Nephron progenitor cell (in vitro differentiated cells): ENCODE data around the gene KCNJ14.
A peak's percentile ranks its signal among the peaks of the same experiment; 100 is the strongest.

Experiments used
- DNase-seq: peaks from one replicate; pipeline ENCODE4 v3.0.0; 2021
- H3K27ac Mint-ChIP-seq: 2 replicates; pipeline ENCODE4 v1.8.0; 2021; ENCODE audit warnings: mild to moderate bottlenecking, moderate library complexity, mixed read lengths
- H3K27me3 Mint-ChIP-seq: 2 replicates; pipeline ENCODE4 v1.8.0; 2021; ENCODE audit warnings: mild to moderate bottlenecking, low read depth, mixed read lengths; ENCODE audit not compliant: poor library complexity
- H3K36me3 Mint-ChIP-seq: 2 replicates; pipeline ENCODE4 v1.8.0; 2021; ENCODE audit warnings: low read depth, mixed read lengths
- H3K4me1 Mint-ChIP-seq: 2 replicates; pipeline ENCODE4 v1.8.0; 2021; ENCODE audit warnings: mixed read lengths
- H3K4me3 Mint-ChIP-seq: 2 replicates; pipeline ENCODE4 v1.8.0; 2021; ENCODE audit warnings: mild to moderate bottlenecking, moderate library complexity, mixed read lengths
- H3K9me3 Mint-ChIP-seq: 2 replicates; pipeline ENCODE4 v1.8.0; 2021; ENCODE audit warnings: mild to moderate bottlenecking, moderate library complexity, mixed read lengths
- CTCF ChIP-seq: fragments of 200-600 bp; sonication (generic); IDR thresholded peaks from 2 replicates; pipeline ENCODE4 v1.5.0; 2021; ENCODE audit warnings: antibody characterized with exemption

The KCNJ14 gene

GRCh38 chr19:48477698-48478338 is 22.4 kb downstream of the KCNJ14 start:
- H3K27ac Mint-ChIP-seq, result peak overlapping the region; percentile 29
- no peaks in the 10 kb centered on the region for H3K9me3 Mint-ChIP-seq
- peaks cover 6% of the 10 kb centered on the region for H3K27me3 Mint-ChIP-seq

GRCh38 chr19:48478339-48479256 is 23.2 kb downstream of the KCNJ14 start:
- peak overlapping the region; percentile 97 for H3K27ac Mint-ChIP-seq
- no peak for TF ChIP-seq CTCF
- DNase-seq, result no peak
- peaks cover 55% of the 10 kb centered on the region for H3K36me3 Mint-ChIP-seq
- H3K4me1 Mint-ChIP-seq, result peaks cover 47% of the 10 kb centered on the region
- no peak overlapping the region for H3K4me3 Mint-ChIP-seq
- peaks cover 6% of the 10 kb centered on the region for H3K27me3 Mint-ChIP-seq
- H3K9me3 Mint-ChIP-seq, result no peaks in the 10 kb centered on the region

More at GRCh38 chr19:48477698-48478338, 22.4 kb downstream of the KCNJ14 start:
- H3K36me3 Mint-ChIP-seq, result peaks cover 61% of the 10 kb centered on the region
- no peak for DNase-seq
- H3K4me3 Mint-ChIP-seq, result no peak overlapping the region
- no peak for TF ChIP-seq CTCF
- H3K4me1 Mint-ChIP-seq, result peaks cover 46% of the 10 kb centered on the region

- Mint-ChIP-seq H3K9me3 (no peaks in the 10 kb centered on the region), H3K27ac (peak overlapping the region; percentile 97), H3K27me3 (peaks cover 9% of the 10 kb centered on the region), H3K36me3 (peaks cover 56% of the 10 kb centered on the region), H3K4me1 (peaks cover 53% of the 10 kb centered on the region), H3K4me3 (no peak overlapping the region)
- no peak for TF ChIP-seq CTCF
- DNase-seq, result no peak
Observed at GRCh38 chr19:48479686-48480085, 24.3 kb downstream of the KCNJ14 start.

GRCh38 chr19:48480183-48480557 is 24.8 kb downstream of the KCNJ14 start:
- Mint-ChIP-seq H3K4me1 (peaks cover 58% of the 10 kb centered on the region), H3K4me3 (no peak overlapping the region), H3K9me3 (no peaks in the 10 kb centered on the region), H3K36me3 (peaks cover 54% of the 10 kb centered on the region), H3K27me3 (peaks cover 9% of the 10 kb centered on the region), H3K27ac (no peak overlapping the region)
- no peak for TF ChIP-seq CTCF
- DNase-seq, result no peak

- peaks cover 56% of the 10 kb centered on the region for H3K4me1 Mint-ChIP-seq
- H3K27me3 Mint-ChIP-seq, result peaks cover 9% of the 10 kb centered on the region
- H3K36me3 Mint-ChIP-seq, result peaks cover 47% of the 10 kb centered on the region
- H3K9me3 Mint-ChIP-seq, result no peaks in the 10 kb centered on the region
- H3K27ac Mint-ChIP-seq, result peak overlapping the region; percentile 92
- no peak for TF ChIP-seq CTCF
- no peak overlapping the region for H3K4me3 Mint-ChIP-seq
- DNase-seq, result no peak
Observed at GRCh38 chr19:48480558-48481500, 25.5 kb downstream of the KCNJ14 start.
